H1 (cell line): ENCODE results near the gene TMEM255B.

Experiments used
- BACH1 ChIP-seq: IDR thresholded peaks from 2 replicates; pipeline ENCODE4 v1.6.1; 2012; ENCODE audit warnings: low read length, improper control_type of control experiment
- CBX5 ChIP-seq: fragments of 300-800, 300-1000 bp; sonication (generic); IDR thresholded peaks from 2 replicates; pipeline ENCODE4 v1.7.1; 2016; ENCODE audit warnings: antibody characterized with exemption, low read length, low read depth
- CHD1 ChIP-seq: IDR thresholded peaks from 2 replicates; pipeline ENCODE4 v1.6.1; 2012; ENCODE audit warnings: low read depth, low read length, improper control_type of control experiment
- TBP ChIP-seq: IDR thresholded peaks from 2 replicates; pipeline ENCODE4 v1.6.1; 2011; ENCODE audit warnings: low read depth, low read length, improper control_type of control experiment
- TF ChIP-seq, protein P1 (sequence below), 3 experiments: IDR thresholded peaks; 1 replicate in 2 of 3; 2 replicates in 1 of 3; pipeline versions ENCODE4 v1.5.1 to v1.6.1; 2011; ENCODE audit warnings: low read length in 3 of 3, mild to moderate bottlenecking in 3 of 3, inconsistent platforms in 2 of 3, low read depth in 1 of 3, moderate library complexity in 1 of 3; ENCODE audit not compliant: insufficient read depth in 1 of 3; ENCODE audit errors: control extremely low read depth in 1 of 3
- TF ChIP-seq, protein P2 (sequence below): IDR thresholded peaks from 2 replicates; pipeline ENCODE4 v1.6.1; 2011; ENCODE audit warnings: low read length, improper control_type of control experiment

DNA sequence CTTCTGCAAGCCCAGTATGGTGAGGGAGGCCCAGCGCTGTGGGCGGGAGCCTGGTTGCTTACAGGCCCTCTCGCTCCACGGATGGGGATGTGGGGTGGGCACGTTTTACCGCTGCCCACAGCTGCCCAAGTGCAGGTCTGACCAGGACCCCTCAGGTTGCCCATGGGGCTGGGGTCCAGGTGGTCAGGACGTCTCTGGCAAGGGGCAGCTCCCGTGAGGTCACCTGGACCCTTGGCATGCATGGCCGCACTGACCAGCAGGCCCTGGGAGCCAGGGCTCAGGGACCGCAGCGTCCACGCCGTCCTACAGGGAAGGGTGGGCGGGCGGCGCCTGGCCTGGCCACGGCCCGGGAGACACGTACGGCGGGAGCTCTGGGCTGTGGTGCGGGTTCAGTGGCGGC, 72.0 kb downstream of the TMEM255B start:
- TF ChIP-seq CHD1: no peak
- TF ChIP-seq, protein P1, sequence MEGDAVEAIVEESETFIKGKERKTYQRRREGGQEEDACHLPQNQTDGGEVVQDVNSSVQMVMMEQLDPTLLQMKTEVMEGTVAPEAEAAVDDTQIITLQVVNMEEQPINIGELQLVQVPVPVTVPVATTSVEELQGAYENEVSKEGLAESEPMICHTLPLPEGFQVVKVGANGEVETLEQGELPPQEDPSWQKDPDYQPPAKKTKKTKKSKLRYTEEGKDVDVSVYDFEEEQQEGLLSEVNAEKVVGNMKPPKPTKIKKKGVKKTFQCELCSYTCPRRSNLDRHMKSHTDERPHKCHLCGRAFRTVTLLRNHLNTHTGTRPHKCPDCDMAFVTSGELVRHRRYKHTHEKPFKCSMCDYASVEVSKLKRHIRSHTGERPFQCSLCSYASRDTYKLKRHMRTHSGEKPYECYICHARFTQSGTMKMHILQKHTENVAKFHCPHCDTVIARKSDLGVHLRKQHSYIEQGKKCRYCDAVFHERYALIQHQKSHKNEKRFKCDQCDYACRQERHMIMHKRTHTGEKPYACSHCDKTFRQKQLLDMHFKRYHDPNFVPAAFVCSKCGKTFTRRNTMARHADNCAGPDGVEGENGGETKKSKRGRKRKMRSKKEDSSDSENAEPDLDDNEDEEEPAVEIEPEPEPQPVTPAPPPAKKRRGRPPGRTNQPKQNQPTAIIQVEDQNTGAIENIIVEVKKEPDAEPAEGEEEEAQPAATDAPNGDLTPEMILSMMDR (IDR thresholded peaks at IDR 0.05; ENCODE audit: control extremely low read depth in 1 of 3, insufficient read depth in 1 of 3, low read depth in 1 of 3, low read length in 3 of 3): no peak
- no peak for TF ChIP-seq CBX5
- TF ChIP-seq BACH1: no peak
- no peak for TF ChIP-seq TBP
- TF ChIP-seq, protein P2, sequence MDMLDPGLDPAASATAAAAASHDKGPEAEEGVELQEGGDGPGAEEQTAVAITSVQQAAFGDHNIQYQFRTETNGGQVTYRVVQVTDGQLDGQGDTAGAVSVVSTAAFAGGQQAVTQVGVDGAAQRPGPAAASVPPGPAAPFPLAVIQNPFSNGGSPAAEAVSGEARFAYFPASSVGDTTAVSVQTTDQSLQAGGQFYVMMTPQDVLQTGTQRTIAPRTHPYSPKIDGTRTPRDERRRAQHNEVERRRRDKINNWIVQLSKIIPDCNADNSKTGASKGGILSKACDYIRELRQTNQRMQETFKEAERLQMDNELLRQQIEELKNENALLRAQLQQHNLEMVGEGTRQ: no peak
